NCI-H510A (cell line): ENCODE measurements around the gene GABBR2.

Source experiments
- DNase-seq: peaks from one replicate; lab custom pipeline; 2025; lab: John Stamatoyannopoulos, UW

Gene GABBR2

GRCh38 chr9:98708933-98709911 is at the start of gene GABBR2:
Gene GABBR2 (minus strand): TSS chr9:98708935. CDS start chr9:98708737, 198 bp downstream.
- DNase-seq: peak; percentile 54

- DNase-seq: no peak
Observed at GRCh38 chr9:98755006-98755618, 46.4 kb upstream of the GABBR2 start.

- DNase-seq: no peak
Observed at GRCh38 chr9:98751210-98751609, 42.5 kb upstream of the GABBR2 start.

DNA sequence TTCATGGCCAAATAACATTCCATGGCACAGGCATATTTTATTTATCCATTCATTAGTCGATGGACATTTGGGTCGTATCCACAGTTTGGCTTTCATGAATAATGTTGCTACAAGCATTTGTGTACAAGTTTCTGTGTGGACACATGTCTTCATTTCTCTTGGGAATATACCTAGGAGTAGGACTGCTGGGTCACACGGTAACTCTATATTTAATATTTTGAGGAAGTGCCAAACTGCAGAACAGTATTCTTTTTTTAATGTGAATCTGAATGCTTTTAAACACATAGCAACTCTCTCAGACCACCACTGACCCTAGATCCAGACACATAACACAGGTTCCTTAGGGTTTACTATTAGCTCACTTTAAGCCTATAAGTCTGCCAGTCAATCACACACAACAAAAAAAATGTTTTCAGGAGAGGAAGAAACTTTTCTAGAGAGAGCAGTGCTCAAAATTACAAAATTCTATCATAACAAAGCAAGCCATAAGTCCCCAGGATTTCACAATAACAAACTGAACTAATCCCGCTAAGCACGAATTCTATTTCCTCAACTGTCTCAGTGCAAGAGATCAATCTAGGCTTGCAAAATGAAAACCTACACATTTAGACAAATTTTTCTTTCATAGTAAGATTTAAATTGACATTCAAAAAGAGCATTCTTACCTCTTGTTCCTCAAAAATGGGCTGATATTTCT is 41.8 kb upstream of the GABBR2 start:
- DNase-seq: no peak

- DNase-seq: no peak
Observed at GRCh38 chr9:98747476-98747875, 38.7 kb upstream of the GABBR2 start.

- no peak for DNase-seq
Observed at GRCh38 chr9:98745470-98745869, 36.7 kb upstream of the GABBR2 start.

GRCh38 chr9:98743818-98744611 is 35.3 kb upstream of the GABBR2 start:
- DNase-seq: no peak

DNA sequence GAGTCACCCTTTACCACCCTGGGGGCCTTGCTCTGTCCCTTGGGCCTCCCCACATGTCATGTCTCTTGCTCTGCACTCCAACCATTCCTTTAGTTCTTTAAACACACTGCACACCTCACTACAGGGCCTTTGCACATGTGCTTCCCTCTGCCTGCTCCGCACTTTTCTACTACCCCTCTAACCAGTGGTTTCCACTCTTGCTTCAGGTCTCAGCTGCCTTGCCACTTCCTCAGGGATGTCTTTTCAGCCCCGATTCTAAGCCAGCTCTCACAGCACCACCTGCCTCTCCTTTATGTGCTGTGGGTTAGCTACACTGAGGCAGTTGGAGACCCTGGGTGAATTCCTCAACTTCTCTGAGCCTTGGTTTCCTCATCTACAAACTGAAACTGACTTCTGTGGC is 34.6 kb upstream of the GABBR2 start:
- DNase-seq: no peak

DNA sequence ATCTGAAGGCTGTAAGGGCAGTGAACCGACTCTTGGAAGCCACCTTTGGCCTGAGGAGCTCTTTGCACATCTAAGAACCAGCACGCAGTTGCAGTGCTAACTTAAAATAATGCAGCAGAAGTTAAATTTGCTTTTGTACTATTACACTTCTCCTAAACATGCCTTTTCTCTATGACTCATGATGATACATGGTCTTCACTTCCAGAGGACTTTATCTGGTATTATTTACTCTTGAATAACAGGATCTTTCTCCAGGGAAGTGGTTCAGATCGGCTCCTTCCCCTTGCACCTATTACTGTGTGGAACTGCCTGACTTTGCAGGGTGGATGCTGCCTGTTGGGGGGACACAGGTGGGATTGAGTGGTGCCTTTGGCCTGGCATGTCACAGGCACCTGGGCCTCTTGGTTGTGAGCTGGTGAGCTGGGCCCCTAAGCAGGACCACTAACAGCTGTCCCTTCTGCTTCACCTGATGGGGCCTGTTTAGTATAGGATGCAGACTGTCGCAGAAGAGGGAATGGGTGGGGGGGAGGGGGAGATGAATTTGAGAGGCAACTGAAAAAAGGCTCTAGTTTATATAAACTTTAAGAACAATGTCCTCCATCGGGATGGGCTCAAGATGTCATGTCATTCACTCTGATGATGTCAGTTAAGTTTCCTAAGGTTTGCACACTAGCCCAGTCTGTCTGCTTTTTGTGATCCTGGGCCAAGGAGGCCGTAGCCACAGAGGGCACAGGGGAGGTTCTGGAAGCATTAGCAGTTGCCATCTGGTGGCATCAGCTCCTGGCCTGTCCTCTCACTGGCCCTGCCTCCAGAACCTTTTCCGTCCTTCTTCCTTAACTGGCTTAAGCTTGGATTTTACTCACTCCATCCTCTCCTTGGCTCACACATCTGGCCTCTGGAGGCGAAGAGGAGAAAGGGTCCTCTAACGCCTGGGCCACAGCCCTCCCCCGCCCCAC is 33.9 kb upstream of the GABBR2 start:
- DNase-seq: no peak

DNA sequence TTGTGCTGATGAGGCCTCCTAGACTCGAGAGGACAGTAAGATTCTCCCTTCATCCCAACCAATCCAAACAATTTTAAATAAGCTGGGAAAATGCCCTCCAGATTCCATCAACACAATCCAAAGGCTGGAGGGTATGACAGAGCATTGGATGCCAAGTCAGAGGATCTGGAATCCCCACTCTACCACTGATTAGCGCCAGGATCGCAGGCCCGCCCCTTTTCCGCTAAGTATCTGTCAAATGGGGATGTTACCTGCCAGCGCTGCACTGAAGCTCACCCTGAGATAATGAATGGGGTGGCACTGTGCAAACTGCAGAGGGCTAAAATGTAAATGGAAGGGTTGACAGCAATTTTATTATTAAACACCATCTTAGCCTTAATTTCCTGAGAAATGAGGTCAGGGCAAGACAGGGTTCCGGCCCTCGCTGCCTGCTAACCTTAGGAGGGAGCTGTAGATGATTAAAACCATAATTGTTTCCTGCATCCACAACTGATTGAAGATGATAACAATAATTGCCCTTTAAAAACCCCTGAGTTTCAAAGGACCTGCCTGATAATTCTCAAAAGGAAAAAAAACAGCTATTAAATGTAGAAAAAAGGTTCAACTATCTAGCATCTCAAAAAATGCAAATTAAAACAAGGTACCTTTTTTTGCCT is 31.6 kb upstream of the GABBR2 start:
- DNase-seq: no peak

DNA sequence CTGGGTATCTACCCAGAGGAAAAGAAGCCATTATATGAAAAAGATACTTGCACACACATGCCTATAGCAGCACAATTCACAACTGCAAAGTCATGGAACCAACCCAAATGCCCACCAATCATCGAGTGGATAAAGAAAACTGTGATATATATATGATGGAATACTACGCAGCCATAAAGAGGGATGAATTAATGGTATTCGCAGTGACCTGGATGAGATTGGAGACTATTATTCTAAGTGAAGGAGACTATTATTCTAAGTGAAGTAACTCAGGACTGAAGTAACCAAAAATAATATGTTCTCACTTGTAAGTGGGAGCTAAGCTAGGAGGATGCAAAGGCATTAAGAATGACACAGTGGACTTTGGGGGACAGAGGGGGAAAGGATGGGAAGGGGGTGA is 30.0 kb upstream of the GABBR2 start:
- no peak for DNase-seq

- no peak for DNase-seq
Observed at GRCh38 chr9:98736226-98736625, 27.5 kb upstream of the GABBR2 start.

- DNase-seq: no peak
Observed at GRCh38 chr9:98732801-98733200, 24.1 kb upstream of the GABBR2 start.

DNA sequence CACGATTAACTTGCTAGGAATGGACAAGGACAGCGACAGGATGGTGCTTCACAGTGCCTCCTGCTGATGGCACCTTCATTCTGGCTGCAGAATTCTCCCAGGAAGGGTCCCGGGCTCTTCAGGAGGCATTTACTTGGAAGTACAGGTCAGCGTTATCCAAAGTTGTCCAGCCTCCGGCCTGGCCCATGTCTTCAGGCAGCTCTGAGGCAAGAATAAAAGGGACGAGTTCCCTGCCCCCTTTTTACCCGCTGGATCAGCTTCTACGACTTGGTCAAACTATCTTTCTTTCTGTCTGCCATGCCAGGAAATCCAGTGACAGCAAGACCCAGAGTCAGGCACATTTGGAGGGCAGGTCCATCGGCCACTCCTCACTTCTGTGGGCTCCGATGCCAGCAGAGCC is 23.4 kb upstream of the GABBR2 start:
- DNase-seq: no peak

DNA sequence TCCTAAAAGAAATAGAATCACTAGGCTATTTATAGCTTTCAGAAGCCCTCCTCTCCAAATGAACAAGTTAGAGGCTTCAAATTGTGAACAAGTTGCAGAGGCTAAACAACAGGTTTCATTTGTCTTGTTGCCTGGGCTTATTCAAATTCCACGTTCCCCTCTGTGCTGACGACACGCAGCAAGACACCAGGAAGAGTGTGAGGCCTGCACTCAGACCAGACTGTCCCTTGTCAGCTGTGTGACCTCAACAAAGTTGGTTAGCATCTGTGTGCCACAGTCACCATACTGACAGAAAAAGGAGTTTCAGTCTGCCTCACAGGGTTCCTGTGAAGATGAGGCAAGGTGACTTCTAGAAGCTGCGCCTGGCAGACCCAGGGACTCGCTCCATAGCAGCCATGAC is 22.1 kb upstream of the GABBR2 start:
- DNase-seq: no peak

- DNase-seq: no peak
Observed at GRCh38 chr9:98728500-98728899, 19.8 kb upstream of the GABBR2 start.

DNA sequence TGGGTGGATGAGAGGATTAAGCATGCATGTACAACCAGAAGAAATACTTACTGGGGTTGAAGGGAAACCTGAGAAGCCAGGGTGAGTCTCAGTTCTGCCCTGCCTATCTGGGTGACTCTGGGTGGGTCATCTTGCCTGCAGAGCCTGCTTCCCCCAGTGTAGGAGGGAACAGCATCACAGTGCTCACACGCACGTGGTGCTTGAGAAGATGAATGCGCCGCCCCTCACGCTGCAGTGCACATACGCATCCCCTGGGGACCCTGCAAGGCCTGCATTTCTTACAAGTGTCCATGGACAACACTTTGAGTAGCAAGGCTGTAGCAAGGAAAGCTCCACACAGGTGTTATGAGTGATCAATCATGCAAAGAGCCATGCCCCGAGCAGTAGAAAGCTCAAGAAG is 18.7 kb upstream of the GABBR2 start:
- no peak for DNase-seq

DNA sequence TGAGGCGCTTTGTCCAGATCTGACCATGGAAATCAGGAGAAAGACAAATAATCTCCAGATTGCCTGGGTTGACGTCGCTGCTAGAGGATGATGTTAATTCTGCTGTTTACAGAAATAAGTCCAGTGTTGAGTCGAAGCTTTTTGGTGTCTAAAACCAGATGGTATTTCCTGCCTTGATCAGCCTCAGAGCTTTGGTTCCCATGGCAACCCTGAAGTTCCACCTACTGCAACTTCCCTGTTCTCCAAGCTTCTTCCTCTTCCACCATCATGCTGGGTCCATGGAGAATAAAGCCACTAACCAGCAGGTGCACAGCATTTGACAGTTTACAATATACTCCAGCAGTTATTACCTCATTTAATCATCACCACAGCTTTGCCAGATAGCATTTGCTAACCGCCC is 18.0 kb upstream of the GABBR2 start:
- no peak for DNase-seq

GRCh38 chr9:98724810-98725530 is 16.2 kb upstream of the GABBR2 start:
- no peak for DNase-seq

DNA sequence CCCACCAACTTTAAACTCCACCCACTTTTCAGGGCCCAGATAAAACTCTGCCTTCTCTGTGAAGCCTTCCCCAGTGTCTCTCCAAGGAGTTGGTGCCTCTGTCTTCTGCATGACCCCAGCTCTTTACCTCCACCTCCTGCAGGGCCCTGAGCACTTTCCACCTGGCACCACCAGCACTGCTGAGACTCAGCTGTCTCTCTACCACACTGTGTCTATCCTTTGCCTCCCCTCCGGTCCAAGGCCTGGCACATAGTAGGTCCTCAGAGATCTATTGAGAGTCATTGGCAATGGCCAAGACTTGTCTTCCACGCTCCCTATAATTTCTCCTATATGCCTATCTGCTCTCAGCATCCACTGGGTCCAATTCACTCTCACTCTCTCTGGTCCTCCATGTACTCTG is 12.9 kb upstream of the GABBR2 start:
- no peak for DNase-seq
